GM12801 (cell line): ENCODE measurements around the gene LRRC4C.

ENCODE experiments used
- TF ChIP-seq, protein P1 (sequence below): IDR thresholded peaks from one replicate; pipeline ENCODE4 v1.5.1; 2011; ENCODE audit warnings: control low read depth; ENCODE audit not compliant: insufficient read length; ENCODE audit errors: extremely low read depth

LRRC4C gene

DNA sequence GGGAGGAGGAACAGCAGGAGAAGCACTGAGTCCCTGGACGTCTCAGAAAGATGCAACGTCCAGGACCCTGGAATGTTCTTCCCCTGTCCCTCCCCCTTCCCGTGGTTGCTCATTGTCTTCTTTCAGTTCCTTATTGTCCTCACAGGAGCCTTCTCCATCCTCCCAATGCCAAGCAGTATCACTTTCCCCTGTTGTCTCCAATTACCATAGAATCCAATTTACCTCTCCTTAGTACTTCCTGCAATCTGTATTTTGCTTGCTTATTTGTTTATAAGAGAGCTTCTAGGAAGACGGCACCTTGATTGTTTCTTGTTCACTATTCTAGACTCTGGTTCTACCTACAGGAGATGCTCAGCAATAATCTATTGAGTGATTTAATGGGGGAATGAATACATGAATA, 1273.7 kb downstream of the LRRC4C start:
- TF ChIP-seq, protein P1, sequence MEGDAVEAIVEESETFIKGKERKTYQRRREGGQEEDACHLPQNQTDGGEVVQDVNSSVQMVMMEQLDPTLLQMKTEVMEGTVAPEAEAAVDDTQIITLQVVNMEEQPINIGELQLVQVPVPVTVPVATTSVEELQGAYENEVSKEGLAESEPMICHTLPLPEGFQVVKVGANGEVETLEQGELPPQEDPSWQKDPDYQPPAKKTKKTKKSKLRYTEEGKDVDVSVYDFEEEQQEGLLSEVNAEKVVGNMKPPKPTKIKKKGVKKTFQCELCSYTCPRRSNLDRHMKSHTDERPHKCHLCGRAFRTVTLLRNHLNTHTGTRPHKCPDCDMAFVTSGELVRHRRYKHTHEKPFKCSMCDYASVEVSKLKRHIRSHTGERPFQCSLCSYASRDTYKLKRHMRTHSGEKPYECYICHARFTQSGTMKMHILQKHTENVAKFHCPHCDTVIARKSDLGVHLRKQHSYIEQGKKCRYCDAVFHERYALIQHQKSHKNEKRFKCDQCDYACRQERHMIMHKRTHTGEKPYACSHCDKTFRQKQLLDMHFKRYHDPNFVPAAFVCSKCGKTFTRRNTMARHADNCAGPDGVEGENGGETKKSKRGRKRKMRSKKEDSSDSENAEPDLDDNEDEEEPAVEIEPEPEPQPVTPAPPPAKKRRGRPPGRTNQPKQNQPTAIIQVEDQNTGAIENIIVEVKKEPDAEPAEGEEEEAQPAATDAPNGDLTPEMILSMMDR = no peak

DNA sequence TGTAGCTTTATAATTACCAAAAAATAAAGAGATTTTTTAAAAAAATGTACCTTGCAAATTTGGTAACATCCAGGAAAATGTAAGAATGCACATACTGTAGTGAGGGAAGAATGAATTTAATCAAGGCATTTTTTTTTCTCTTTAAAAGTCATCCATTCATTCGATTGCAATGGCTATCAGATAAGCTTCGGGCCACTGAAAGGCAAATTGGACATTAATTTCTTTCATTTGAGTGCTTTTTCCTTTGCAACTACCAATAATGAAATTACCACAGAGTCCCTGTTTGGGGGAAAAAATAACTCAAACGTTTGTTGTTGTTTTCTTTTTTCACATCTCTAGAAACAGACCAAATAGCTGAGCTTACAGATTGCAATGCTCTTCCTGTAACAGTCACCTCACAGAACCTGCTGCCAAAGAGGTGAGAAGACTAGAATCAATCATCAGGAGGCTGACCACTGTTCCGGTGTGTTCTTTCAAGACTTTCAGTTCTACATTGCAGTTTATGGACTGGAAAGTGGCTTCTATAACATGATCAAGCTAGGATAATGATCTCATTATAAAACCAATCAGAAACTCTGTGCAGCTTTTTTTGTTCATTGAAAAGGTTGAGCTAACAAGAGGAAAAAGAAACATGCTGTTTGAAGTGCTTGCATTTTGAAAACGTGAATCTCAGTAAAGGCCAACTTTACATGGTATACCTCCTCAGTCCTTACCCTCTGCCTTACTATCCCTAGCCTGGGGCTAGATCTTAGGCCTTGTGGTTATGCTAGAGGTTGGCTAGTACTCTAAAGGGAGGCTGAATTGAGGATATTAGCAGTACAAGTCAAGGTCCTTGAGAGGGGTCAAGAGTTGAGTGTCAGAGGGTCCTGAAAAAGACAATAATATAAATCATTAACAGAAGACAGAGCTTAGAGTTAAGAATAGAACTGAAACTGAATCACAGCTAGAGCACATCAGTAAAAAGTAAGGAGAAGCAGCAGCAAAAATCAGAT, 1276.1 kb downstream of the LRRC4C start:
- TF ChIP-seq, protein P1 = no peak

DNA sequence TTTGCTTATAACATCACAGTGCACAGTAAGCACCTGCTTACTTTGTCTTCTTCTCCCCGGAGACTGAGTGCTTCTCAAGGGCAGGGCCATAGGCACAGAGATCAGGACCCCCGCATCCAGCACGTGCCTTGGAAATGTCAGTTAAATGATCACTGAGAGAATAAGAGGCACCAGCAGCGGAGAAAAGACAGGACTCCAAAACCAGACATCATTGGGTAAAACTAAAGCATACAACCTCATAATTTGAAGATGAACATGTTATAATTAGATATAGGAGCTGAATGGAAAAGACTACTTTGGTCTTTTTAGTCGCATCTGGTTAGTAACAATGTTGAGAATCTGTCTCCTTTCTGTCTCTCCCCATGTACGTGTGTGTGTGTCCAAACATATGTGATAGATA, 1279.9 kb downstream of the LRRC4C start:
- TF ChIP-seq, protein P1 = no peak

DNA sequence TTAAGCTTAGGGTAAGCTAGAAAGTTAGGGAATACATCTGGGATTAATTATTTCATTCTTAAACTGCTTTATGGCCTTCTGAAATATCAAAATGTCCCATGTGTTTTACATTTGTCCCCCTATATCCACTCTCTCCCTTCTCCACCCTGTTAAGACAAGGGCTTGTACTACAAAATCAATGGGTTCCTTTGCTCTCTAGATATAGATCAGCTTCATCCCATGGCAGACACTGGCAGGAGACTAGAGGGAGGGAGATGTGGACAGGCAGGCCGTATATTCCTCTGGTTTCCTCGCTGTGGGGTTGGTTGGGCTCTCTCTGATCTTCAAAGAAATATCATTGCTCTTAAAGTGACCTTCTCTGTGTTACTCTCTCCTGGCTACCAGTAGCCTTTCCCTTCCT, 1281.0 kb downstream of the LRRC4C start:
- TF ChIP-seq, protein P1 = no peak

DNA sequence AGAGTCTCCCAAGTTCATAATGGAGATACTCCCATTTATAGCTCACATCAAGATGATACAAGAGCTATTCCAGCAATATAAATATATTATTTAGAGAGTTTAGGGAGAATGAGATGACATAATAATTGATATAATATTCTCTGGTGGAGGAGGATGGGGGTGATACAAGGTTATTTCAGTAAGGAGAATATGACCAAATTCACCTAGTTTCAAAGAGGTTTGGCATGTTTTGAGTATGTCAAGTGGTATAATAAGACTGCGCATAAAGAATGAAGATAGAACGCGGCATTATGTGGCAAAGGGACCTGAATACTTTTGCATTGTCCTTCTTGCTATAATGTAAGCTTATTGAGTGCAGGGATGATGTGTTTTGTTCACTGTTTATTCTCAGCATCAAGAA, 1283.5 kb downstream of the LRRC4C start:
- TF ChIP-seq, protein P1 = no peak

DNA sequence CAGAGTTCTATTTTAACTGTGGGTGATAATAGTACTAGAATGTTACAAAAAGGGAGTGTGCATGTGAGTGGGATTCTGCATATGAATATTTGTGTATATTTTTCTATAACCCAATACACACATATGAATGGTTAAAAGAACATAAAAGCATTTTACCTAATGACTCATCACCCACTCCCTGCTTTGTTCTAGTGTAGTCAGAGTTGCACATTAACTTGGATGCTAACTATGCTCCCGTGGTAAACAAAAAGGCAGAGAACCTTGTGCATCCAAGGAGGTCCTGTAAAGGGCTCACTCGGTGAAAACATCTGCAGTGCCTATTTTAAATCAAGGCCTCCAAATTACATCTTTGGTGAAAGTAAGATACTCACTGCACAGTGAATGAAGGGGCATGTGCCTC, 1289.4 kb downstream of the LRRC4C start:
- TF ChIP-seq, protein P1 = no peak

DNA sequence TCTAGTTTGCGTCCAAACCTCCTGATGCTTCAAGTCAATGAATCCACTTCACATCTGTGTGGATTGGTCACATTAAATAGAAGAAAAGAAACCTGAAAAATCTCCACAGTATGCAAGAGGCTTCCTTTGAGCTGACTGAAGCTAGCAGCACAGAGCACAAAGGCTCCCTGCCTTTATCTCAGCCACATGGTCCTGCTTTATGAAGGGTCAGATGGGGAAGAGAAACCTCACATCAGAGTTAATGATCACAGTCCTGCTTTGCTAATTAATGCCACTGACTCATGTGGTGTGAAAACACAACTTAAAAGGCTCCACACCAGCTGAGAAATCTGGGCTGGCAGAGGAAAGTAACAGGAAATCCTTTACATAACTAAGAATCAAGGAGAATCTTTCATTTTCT, 1291.0 kb downstream of the LRRC4C start:
- TF ChIP-seq, protein P1 = no peak
